ENCODE data around the gene RNF157.
A peak's percentile ranks its signal among the peaks of the same experiment; 100 is the strongest.
"Not testable (repeated sequence)": the region's sequence is repeated elsewhere in the genome, so short reads cannot be mapped to it uniquely, and the experiment has no call there.

Gene RNF157

GRCh38 chr17:76232342-76232741, 8.0 kb downstream of the RNF157 start:
- DNase-seq = no peak

- DNase-seq = not testable (repeated sequence)
Observed at GRCh38 chr17:76226749-76227148, 13.5 kb downstream of the RNF157 start.

GRCh38 chr17:76225373-76226086, 14.8 kb downstream of the RNF157 start:
- not testable (repeated sequence) for DNase-seq

- no peak for DNase-seq
Observed at GRCh38 chr17:76223802-76224201, 16.5 kb downstream of the RNF157 start.

GRCh38 chr17:76219670-76220383, 20.5 kb downstream of the RNF157 start:
- DNase-seq = no peak

- no peak for DNase-seq
Observed at GRCh38 chr17:76217081-76217480, 23.2 kb downstream of the RNF157 start.

- no peak for DNase-seq
Observed at GRCh38 chr17:76213491-76213890, 26.8 kb downstream of the RNF157 start.

GRCh38 chr17:76208120-76208519, 32.2 kb downstream of the RNF157 start:
- no peak for DNase-seq

GRCh38 chr17:76207275-76208059, 32.8 kb downstream of the RNF157 start:
- no peak for DNase-seq

- not testable (repeated sequence) for DNase-seq
Observed at GRCh38 chr17:76205542-76206144, 34.6 kb downstream of the RNF157 start.

GRCh38 chr17:76204277-76204676, 36.0 kb downstream of the RNF157 start:
- DNase-seq = no peak

GRCh38 chr17:76200354-76200753, 39.9 kb downstream of the RNF157 start:
- DNase-seq = no peak

- peak; percentile 61 for DNase-seq
Observed at GRCh38 chr17:76199469-76199868, 40.8 kb downstream of the RNF157 start.

GRCh38 chr17:76198702-76199101, 41.6 kb downstream of the RNF157 start:
- peak; percentile 21 for DNase-seq

GRCh38 chr17:76197911-76198310, 42.4 kb downstream of the RNF157 start:
- no peak for DNase-seq

- DNase-seq = no peak
Observed at GRCh38 chr17:76196675-76197074, 43.6 kb downstream of the RNF157 start.

- DNase-seq = no peak
Observed at GRCh38 chr17:76195281-76196096, 44.8 kb downstream of the RNF157 start.

- DNase-seq = no peak
Observed at GRCh38 chr17:76193591-76193990, 46.7 kb downstream of the RNF157 start.

- no peak for DNase-seq
Observed at GRCh38 chr17:76191896-76192295, 48.4 kb downstream of the RNF157 start.

- DNase-seq = no peak
Observed at GRCh38 chr17:76189741-76190140, 50.6 kb downstream of the RNF157 start.

- DNase-seq = no peak
Observed at GRCh38 chr17:76189247-76189646, 51.0 kb downstream of the RNF157 start.
